GM12873 (cell line): ENCODE data around the gene HBS1L.

Experiments
- CTCF ChIP-seq: IDR thresholded peaks from 2 replicates; pipeline ENCODE4 v1.5.1; 2012; ENCODE audit warnings: low read depth, mild to moderate bottlenecking, moderate library complexity, low read length, control low read depth; ENCODE audit not compliant: insufficient read depth; ENCODE audit errors: missing control alignments

Gene HBS1L

GRCh38 chr6:134948142-134948541 lies 106.5 kb downstream of the HBS1L start:
- TF ChIP-seq CTCF, result no peak

GRCh38 chr6:134945045-134945444 lies 109.6 kb downstream of the HBS1L start:
- no peak for TF ChIP-seq CTCF

GRCh38 chr6:134943522-134944111 lies 111.0 kb downstream of the HBS1L start:
- no peak for TF ChIP-seq CTCF

- no peak for TF ChIP-seq CTCF
Measured at GRCh38 chr6:134938896-134939295, 115.7 kb downstream of the HBS1L start.

- TF ChIP-seq CTCF, result no peak
Measured at GRCh38 chr6:134937426-134937825, 117.2 kb downstream of the HBS1L start.

GRCh38 chr6:134936931-134937330 lies 117.7 kb downstream of the HBS1L start:
- no peak for TF ChIP-seq CTCF

- no peak for TF ChIP-seq CTCF
Measured at GRCh38 chr6:134936476-134936875, 118.1 kb downstream of the HBS1L start.
